ENCODE results near the gene RNASE7.

DNA sequence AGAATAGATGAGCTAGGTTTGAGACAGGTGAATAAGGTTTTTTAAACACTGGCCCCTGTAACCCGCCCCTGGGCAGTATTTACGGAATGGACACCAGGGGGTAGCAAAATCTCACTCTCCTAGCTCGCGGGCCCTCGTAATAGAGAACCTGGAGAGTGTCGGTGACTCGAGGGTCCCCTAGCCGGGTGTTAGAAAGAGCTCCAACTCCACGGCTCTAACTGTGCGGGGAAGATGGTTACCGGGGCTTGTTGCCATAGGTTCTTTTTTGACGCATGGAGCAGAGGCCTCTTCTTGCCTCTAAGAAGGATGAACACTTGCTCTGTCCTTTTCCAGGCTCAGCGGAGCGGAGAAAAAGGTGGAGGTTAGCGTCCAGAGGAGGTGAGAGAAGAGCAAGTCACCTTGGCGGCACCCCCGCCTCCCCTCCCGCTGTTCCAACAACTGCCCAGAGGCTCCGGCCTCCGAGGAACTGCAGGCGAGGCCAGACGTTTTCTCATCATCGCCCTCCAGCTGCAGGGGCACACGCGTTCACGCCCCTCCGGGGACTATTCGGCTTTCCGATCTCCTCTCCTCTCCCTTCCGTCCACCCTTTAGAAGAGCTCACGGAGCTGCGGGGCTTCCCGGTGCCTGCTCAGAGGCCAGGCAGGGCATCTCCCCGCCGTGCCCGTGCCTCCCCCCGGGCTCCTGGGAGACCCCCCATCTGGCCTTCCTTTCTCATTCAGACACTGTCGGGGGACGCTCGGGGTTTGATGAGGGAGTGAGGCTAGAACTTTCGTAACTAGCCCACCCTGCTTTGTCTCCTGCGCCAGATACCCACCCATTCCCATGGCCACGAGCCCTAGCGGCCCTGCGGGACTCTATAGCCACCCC is 26.6 kb downstream of the RNASE7 start:
- TF ChIP-seq POLR2A (IDR thresholded peaks at IDR 0.05) = no peak
- TF ChIP-seq, protein P1, sequence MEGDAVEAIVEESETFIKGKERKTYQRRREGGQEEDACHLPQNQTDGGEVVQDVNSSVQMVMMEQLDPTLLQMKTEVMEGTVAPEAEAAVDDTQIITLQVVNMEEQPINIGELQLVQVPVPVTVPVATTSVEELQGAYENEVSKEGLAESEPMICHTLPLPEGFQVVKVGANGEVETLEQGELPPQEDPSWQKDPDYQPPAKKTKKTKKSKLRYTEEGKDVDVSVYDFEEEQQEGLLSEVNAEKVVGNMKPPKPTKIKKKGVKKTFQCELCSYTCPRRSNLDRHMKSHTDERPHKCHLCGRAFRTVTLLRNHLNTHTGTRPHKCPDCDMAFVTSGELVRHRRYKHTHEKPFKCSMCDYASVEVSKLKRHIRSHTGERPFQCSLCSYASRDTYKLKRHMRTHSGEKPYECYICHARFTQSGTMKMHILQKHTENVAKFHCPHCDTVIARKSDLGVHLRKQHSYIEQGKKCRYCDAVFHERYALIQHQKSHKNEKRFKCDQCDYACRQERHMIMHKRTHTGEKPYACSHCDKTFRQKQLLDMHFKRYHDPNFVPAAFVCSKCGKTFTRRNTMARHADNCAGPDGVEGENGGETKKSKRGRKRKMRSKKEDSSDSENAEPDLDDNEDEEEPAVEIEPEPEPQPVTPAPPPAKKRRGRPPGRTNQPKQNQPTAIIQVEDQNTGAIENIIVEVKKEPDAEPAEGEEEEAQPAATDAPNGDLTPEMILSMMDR (IDR thresholded peaks at IDR 0.05) = peak; percentile 37 to 75 (median 71)
- TF ChIP-seq EP300 (IDR thresholded peaks at IDR 0.05) = no peak
